CD1c-positive myeloid dendritic cell (primary cell): ENCODE data around the gene PAK5.

ENCODE experiments used
- DNase-seq: peaks from one replicate; pipeline ENCODE4 v3.0.0-alpha.2; 2016; ENCODE audit errors: extremely low spot score

PAK5 gene

GRCh38 chr20:9838378-9839295 lies at the start of gene PAK5:
Gene PAK5 (minus strand): TSS chr20:9839076. CDS start chr20:9644328, 194,748 bp downstream.
- DNase-seq: no peak

DNA sequence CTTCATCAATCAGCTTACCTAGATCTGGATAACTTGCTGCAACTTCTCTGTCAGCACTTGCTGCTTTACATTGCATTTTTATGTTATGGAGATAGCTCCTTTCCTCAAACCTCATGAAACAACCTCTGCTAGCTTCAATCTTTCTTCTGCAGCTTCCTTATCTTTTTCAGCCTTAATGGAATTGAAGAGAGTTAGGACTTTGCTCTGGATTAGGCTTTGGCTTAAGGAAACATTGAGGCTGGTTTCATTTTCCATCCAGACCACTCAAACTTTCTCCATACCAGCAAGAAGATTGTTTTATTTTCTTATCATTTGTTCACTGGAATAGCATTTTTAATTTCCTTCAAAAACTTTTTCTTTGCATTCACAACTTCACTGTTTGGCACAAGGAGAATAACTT lies 48.8 kb upstream of the PAK5 start:
- no peak for DNase-seq

GRCh38 chr20:9886227-9886626 lies 47.4 kb upstream of the PAK5 start:
- no peak for DNase-seq

DNA sequence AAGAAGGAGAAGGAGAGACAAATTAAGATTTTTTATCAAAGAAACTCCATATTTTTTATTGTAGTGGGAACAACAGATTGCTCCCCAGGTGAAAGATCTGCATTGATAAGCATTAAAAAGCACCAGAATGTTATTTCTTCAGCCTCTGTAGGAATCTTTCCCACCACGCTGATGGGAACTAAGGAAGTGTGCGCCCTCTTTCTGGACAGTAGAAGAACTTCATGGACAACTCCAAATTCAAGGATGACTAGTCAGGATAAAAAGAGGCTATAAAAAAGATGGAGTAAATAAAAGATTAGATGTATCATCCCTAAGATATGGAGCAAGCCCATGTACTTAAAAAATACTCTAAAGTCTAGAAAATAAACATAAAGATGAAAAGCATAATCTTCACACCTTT lies 45.8 kb upstream of the PAK5 start:
- DNase-seq: no peak

DNA sequence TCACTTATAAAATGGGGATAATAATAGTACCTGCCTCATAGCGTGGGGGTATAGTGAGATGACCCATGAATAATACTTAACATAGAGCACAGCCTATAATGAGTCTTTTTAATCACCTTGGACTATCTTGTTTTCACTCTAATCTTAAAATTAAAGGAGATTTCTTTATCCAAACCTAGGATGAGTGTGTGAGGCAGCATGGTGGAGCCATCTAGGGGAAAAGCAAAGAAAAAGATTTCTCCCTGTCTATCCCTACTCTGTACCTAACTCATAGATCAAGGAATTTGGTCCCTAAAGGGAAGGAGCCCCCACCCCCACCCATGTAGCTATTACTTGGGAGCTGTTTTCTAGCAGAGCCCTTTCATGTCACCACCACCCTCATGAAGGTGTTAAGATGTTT lies 45.2 kb upstream of the PAK5 start:
- DNase-seq: no peak

- no peak for DNase-seq
These were observed 39.1 kb upstream of the PAK5 start for GRCh38 chr20:9877932-9878495.

- DNase-seq: no peak
These were observed 28.5 kb upstream of the PAK5 start for GRCh38 chr20:9867196-9867980.

DNA sequence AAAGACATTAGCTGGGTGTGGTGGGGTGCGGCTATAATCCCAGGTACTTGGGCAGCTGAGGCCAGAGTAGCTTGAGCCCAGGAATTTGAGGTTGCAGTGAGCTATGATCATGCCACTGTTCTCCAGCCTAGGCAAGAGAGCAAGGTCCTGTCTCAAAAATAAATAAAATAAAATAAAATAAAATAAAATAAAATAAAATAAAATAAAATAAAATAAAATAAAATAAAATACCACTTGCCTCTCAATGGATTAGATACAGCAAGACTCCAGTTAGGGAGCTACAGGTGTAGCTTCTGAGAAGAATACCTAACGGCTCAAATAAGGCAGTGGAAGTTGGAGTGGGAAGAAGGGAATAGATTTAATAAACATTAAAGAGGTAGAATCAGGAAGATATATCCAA lies 13.7 kb upstream of the PAK5 start:
- DNase-seq: no peak

GRCh38 chr20:9839626-9840025 lies 750 bp upstream of the PAK5 start:
- DNase-seq: no peak

DNA sequence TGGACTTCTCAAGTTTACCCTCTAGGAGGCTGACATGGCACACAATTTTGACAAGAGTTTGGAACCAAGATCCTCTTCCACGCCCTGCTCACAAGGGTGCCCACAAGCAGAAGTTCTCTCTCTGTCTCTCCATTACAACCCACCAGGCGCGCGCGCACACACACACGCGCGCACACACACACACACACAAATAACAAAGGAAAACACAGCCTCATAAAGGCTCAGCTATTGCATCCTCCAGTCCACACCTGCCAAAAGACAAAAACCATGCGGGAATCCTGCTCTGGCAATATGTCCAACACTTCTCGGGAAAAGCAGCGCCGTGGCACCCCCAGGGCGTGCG lies 870 bp downstream of the PAK5 start:
- DNase-seq: no peak

- no peak for DNase-seq
These were observed 1.2 kb downstream of the PAK5 start for GRCh38 chr20:9837634-9838033.

GRCh38 chr20:9835302-9835701 lies 3.6 kb downstream of the PAK5 start:
- no peak for DNase-seq

GRCh38 chr20:9831032-9831431 lies 7.8 kb downstream of the PAK5 start:
- DNase-seq: no peak

DNA sequence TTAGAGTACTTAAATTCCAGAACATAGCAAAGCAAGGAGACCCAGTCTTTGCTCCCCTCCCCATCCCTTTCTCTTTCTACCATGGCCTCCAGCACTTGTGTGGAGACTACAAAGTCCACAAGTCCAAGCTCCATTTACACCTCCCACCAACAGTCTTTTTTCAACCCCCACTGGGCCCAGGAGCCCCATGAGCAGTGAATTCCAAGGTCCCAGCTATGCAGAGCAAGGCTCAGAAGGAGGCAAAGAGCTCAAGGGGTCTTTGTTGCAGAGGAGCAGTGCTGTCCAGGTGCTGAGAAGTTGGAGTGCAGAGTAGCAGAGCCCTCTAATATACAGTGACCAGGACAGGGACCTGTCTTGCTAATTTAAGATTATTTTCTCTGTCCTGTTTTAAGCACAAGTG lies 9.0 kb downstream of the PAK5 start:
- DNase-seq: no peak

DNA sequence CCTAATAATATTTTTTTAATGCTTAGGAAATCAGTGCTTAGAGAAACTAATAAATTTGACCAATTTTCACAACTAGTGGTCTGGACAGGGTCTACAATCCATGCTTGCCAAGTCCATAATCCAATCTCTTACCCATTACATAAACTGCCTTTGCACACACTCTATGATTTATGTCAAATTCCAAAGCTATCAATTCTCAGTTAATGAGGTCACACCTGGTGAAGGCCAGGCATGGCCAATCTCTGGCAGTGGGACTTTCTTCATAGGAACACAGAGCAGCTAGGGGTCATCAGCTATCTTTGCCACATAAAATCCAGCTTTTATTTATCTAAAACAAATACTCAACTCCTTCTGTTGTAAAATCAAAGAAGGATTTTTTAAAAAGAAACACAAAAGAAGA lies 21.2 kb downstream of the PAK5 start:
- no peak for DNase-seq

DNA sequence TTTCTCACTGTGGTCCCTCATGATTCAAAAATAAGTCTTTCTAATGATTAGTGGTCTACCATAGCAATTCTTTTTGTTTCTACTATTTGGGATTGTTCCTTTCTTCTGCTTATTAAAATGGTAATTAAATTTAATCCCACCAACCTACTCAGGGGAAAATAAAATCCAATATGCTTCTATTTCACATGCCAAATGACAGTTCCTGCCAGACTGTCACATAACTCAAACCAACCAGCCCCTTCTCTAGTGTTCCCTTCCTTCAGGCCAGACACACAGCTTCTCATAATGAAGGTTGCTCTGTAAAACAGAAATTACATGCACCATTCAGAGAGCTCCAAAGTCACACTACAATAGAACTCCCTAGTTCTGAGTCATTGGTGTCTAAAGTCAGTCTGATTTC lies 23.2 kb downstream of the PAK5 start:
- no peak for DNase-seq

DNA sequence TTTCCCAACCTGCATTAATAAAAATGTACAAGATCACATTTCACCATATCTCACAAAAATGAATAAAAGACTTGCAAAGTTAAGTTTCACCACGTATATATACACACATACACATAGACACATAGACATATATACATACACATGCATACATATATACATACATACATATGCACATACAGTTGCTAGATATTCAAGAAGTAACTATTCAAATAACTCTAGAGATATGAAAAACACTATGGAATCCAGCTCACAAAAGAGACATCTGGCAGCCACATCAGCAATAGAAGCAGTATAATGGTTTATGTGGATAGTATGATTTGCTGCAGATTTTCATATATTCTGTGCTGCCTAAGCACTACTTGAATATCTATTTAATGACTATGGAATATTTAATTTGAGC lies 28.1 kb downstream of the PAK5 start:
- DNase-seq: no peak

- DNase-seq: no peak
These were observed 29.6 kb downstream of the PAK5 start for GRCh38 chr20:9809271-9809670.

DNA sequence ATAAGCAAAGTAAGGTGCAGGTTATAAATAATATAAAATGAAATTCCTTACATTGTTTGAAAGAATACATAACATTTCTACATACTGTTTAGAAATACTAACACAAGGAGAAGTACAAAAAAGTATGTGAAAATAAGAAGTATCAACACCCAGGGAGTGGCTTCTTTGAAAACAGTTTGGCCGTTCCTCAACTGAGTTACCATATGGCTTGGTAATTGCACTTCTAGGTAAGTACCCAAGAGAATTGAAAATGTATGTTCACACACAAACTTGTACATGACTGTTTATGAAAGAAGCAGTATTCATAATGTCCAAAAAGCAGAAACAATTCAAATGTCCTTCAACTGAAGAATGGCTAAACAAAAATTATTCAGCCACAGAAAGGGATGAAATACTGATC lies 30.7 kb downstream of the PAK5 start:
- DNase-seq: no peak

GRCh38 chr20:9807136-9807535 lies 31.7 kb downstream of the PAK5 start:
- no peak for DNase-seq

DNA sequence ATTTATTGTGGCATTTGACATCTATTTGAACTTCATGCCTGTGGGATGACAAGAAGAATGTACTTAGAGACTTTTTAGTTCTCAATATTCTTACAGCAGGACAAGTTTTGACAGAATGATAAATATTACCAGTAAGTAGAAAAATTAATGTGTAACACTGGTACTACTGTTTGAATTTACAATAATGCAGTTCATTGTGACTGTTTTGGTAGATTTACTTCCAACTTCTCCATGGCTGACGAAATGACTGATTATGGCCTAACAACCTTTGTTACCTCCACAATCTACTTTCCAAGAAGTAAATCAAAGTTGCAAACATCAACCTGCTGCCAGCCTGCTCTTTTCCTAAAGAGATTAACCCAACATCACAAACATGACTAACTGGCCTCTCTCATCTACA lies 38.5 kb downstream of the PAK5 start:
- no peak for DNase-seq

DNA sequence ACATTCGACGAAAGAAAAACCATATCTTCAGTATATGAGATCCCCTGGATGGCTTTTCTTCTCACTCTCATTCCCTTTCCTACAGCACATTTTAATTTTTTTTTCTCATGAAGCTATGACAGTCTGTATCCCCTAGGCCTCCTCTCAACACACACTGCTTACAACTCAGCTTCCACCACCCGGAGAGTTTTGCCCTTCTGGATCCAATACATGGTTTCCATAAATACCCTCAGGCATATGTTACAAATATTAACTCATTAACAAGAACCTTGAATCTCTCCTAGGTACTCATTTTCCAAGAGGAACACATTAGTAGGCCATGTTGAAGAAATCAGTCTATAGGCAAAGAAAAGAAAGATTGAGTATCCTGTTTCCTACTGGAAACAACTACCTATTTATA lies 44.0 kb downstream of the PAK5 start:
- DNase-seq: no peak

- no peak for DNase-seq
These were observed 46.2 kb downstream of the PAK5 start for GRCh38 chr20:9792674-9793073.
